Activated CD8-positive, alpha-beta memory T cell treated with anti-CD3 and anti-CD28 coated beads, Interleukin-2, amount 50 U/mL, for 4 hours (primary cell): ENCODE results near the gene INSL3.
"Not testable (repeated sequence)": the region's sequence is repeated elsewhere in the genome, so short reads cannot be mapped to it uniquely, and the experiment has no call there.

ENCODE experiments used
- DNase-seq: peaks from one replicate; pipeline ENCODE4 v3.0.0-alpha.2; 2020

Gene INSL3

DNA sequence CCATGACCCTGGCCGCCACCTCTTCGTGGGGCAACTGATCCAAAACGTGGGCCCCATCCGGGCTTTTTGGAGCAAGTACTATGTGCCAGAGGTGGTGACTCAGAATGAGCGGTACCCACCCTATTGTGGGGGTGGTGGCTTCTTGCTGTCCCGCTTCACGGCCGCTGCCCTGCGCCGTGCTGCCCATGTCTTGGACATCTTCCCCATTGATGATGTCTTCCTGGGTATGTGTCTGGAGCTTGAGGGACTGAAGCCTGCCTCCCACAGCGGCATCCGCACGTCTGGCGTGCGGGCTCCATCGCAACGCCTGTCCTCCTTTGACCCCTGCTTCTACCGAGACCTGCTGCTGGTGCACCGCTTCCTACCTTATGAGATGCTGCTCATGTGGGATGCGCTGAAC is 9.6 kb downstream of the INSL3 start:
- DNase-seq: no peak

DNA sequence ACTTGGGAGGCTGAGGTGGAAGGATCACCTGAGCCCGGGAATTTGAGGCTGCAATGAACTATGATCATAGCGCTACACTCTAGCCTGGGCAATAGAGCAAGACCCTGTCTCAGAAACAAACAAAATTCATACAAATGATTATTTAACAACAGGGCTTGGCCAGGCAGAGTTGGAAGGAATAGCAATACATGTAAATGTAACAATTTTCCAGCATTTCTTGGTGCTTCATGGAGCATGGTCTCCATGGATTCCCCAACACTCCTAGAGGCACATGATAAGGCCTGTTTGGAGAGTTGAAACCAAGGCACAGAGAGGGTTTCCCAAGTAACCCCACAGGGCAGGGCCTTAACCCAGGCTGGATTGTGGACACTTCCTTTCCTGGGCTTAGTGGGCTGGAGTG is 10.2 kb downstream of the INSL3 start:
- no peak for DNase-seq

DNA sequence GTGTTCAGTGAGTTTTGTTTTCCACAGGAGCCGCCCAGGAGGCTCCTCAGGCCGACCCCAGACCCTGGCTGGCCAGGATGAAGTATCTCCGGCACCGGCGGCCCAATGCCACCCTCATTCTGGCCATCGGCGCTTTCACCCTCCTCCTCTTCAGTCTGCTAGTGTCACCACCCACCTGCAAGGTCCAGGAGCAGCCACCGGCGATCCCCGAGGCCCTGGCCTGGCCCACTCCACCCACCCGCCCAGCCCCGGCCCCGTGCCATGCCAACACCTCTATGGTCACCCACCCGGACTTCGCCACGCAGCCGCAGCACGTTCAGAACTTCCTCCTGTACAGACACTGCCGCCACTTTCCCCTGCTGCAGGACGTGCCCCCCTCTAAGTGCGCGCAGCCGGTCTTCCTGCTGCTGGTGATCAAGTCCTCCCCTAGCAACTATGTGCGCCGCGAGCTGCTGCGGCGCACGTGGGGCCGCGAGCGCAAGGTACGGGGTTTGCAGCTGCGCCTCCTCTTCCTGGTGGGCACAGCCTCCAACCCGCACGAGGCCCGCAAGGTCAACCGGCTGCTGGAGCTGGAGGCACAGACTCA is 13.5 kb downstream of the INSL3 start:
- peak; percentile 27 for DNase-seq

DNA sequence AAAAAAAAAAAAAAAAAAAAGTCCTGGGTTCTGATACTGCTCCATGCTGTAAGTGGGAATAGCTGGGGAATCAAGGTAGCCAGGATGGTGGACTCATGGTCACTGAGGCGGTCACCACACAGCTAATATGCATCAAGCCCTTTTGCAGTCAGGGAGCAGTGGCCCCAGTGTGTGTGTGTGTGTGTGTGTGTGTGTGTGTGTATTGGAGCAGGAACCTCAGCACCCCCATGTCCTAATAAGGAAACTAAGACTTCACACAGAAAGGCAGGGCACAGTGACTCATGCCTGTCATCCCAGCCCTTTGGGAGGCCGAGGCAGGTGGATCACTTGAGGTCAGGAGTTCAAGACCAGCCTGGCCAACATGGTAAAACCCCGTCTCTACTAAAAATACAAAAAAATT is 14.4 kb downstream of the INSL3 start:
- no peak for DNase-seq

DNA sequence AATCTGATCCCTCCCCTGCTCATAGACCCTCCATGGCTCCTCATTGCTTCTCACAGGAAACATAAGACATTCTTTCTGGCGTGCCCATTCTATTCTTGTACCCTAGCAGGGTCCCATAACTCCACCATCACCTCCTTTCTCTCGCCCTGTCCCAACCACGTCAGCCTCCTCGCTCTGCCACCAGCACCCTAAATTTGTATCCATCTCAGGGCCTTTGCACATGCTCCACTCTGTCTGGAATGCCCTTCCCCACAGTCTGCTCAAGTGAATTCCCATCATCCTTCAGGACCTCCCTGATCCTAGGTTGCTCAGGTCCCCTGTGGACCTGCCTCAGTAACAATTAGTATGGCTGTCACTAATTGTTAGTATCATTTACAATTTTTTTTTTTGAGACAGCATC is 15.9 kb downstream of the INSL3 start:
- no peak for DNase-seq

DNA sequence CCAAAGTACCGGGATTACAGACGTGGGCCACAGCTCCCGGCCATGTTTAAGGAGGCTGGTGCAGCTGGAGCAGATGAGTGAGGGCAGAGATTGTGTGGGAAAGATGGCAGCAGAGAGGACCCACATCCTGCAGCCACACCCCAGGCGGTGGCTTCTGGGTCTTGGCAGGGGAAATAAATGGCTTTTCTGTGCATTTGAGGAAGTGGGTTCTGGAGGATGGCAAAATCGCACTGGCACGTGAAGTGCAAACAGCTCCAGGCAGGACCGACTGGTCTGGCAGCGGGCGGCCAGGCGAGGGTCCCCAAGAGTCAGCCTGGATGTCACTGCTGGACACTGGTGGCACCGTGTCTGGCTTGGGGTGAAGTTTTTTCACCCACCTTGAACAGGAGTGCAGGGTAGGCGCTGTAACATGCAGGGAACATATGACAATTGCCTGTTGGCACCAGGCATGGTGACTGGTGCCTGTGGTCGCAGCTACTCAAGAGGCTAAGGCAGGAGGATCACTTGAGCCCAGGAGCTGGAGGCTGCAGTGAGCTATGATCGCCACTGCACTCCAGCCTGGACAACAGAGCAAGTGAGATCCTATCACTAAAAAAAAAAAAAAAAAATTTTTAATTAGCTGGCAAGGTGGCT is 17.9 kb downstream of the INSL3 start:
- DNase-seq: no peak

DNA sequence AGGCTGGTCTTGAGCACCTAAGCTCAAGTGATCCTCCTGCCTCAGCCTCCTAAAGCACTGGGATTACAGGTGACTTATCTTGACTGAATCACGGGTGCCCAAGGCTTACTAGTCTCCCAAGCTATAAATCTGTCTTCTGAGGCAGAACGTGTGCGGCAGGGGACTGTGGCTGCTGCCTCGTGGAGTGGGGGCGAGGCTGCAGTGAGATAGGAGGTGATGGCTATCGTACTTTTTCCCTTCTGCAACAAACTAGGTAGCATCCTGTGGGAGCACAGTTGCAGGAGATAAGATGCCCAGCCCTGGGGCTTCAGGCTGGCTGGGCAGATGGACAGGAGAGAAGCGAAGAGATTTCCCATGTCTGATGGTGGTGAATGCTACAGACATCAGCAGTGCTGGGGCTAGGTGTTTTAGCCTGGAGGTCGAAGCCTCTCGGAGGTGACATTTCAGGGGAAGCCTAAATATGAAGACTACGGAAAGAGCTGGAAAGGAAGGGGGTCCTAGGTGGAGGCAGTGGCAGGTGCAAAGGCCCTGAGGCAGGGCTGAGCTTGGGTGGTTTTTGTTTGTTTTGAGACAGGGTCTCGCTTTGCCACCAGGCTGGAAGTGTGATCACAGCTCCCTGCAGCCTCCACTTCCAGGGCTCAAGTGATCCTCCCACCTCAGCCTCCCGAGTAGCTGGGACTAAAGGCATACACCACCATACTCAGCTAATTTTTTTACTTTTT is 19.0 kb downstream of the INSL3 start:
- no peak for DNase-seq

DNA sequence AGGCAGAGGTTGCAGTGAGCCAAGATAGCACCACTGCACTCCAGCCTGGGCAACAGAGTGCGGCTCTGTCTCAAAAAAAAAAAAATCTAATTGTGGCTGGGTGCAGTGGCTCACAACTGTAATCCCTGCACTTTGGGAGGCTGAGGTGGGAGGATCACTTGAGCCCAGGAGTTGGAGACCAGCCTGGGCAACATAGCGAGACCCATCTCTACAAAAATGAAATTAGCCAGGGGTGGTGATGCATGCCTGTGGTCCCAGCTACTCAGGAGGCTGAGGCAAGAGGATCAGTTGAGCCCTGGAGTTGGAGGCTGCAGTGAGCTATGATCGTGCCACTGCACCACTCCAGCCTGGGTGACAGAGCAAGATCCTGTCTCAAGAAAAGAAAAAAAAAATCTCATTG is 22.7 kb downstream of the INSL3 start:
- DNase-seq: not testable (repeated sequence)

DNA sequence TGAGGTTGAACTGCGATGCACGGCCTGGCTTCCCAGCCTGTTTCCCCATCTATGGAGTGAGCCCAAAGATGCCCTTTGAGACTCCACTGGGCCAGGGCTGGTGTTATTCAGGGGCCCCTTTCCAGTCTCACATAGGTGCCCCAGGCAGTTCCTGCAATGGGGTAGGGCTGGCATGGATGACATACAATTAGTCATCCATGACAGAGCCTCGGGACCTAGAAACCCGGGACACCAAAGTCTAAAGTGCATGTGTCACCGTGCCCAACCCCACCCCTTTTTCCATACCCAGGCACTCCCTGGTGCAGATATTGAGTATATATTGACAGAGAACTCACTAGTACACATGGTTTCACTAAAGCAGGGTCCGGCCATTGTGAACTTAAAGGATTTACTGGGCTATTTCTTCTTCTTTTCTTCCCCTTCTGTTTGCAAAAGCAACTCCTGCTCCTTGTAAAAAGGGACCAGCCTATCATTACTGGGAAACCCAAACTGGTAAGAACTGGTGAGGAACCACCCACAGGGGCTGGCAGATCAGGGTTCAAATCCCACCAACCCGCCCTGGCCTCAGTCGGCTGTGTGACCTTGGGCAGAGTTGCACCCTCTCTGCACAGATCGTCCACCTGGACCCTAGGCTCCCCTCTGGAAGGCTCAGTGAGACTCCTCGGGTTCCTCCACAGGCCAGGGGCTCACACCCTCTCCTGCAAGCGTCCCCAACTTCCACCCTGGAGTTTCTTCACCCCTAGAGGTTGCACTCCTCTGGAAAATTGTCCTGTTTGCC is 23.7 kb downstream of the INSL3 start:
- no peak for DNase-seq

DNA sequence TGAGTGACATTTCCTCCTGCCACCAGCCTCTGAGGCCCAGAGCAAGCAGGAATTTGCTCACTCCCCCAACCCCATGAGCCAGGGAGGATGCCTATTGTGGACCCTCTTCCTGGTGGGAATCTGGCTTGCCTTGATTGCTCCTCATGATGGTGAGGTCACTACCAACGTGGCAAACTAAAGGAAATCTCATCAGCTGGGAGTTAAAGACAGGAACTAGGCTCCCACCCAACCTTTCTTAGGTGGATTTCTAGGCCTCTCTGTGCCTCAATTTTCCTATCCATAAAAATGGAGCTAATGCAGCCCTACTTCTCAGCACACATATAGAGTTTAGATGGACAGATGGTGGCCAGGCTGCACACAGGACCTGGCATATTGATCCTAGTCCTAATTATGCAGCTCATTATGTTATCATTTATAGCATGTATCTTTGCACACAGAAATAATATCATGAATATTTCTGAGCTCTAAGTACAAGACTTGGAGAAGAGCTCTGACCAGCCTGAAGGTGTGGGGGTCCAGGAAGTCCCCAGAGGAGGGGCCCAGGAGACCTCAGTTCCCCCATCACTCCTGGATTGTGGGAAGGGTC is 24.4 kb downstream of the INSL3 start:
- DNase-seq: no peak

DNA sequence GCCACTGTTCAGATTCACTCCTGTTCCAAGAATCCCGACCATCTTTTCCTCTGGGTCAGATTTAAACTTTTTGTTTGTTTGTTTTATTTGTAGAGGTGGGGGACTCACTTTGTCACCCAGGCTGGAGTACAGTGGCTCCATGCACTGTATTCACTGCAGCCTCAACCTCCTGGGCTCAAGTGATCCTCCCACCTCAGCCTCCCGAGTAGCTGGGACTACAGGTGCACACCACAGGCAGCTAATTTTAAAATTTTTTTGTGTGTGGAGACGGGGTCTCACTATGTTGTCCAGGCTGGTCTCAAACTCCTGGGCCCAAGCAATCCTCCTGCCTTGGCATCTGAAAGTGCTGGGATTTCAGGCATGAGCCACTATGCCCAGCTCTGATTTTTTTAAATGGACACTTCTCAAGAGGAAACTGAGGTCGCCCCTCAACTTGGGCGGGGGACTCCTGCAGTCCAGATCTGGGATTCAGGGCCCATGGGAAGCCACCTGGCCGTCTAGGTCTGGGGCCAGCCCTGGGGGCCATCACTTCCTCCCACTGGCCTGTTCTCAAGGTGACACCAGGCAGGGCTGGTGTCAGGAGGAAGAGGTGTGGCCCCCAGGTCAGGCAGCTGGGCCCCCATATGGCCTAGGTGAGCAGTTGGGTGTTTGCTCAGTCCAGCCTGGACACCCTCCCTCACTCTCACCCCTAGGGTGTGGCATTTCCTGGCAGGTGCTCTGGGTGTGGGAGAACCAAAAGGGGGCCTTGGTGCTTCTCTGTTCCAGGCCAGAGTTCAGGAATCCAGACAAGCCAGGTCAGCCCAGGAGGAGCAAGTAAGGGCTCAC is 25.1 kb downstream of the INSL3 start:
- DNase-seq: no peak

DNA sequence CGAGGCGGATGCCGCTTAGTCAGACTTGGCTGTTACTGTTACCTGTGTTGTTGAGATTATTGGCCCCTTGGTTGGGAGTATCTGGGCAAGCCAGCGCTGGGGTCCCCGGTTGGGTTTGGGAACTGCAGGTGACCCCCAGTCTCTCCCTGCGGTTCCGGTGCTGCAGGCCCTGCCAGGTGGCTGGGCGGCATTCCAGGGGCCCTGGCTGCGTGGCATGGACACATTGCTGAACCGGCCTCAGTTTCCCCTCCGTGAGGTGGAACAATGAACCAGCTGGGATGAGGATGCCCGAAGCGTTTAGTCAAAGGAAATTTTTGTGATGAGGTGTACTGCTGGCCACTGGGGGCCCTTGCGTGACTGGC is 25.8 kb downstream of the INSL3 start:
- no peak for DNase-seq

DNA sequence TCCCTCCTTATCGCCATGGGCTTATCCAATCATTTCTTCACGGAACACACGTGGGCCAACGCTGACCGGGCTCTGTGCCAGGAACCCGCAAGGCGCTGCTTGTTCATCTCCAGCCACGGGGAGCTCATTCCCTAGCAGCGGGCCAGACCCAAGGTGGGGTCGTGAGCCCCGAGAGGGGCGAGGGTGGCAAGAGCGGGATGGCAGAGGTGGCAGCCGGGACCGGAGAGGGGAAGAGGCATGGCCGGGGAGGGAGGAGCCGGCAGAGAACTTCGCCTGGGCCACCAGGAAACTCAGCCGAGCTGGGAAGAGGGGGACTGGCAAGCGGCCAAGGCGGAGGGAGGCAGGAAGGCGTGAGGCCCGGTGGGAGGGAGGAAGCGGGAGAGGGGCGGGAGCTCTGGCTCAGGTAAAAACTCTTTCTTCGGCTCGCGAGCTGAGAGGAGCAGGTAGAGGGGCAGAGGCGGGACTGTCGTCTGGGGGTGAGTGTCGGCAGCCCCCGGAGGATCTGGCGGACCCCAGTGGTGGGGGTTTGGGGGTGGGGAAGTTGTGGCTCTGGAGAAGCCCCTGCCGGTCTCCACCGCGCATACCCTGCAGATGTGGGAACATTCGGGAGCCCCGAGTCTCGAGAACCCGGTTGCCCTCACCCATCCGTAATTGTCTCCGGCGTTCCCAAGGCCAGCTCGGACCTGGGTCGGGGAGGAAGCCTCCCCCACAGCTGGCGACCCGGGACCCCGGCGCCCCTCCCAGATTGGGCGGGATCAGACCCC is 26.4 kb downstream of the INSL3 start, which contains the start of gene B3GNT3:
Gene B3GNT3 (plus strand): TSS at position 408 of the 764 bp plus-strand sequence. CDS start 12,670 bp downstream, outside the sequence.
- DNase-seq: no peak

DNA sequence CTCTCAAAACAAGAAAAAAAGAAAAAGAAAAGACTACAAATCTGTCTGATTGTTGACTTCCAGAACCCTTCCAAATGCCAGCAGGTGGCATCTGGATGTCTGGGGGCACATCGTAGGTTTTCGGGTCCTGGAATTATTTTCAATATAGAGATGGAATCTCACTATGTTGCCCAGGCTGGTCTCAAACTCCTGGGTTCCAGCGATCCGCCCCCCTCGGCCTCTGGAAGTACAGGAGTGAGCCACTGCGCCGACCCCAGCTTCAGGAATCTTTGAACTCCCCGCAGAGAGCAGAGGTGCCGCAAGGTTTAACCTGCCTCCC is 26.9 kb downstream of the INSL3 start:
- DNase-seq: no peak

DNA sequence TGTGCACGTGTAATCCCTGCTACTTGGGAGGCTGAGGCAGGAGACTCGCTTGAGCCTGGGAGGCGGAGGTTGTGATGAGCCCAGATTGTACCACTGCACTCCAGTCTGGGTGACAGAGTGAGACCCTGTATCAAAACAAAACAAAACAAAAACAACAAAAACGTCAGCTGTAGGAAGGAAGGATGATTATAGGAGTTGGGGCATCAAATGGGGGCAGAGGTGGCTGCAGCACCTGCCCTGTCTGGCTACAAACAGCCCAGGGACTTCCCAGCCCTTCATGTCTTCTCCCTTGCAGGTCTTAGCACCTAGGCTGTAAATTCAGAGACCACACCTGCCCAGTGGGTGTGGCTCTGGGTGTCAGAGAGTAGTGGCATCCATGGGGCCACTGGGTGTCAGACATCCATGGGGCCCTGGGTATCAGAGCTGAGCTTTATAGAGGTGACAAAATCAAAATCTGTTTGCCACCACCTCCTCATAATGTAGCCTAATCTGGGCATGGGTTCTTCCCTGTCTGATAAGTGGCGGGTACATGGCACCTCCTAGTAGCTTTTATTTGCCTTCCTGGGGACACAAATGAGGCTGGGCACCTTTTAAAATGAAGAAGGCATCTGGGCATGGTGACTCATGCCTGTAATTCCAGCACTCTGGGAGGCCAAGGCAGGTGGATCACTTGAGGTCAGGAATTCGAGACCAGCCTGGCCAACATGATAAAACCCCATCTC is 31.1 kb downstream of the INSL3 start:
- DNase-seq: no peak

DNA sequence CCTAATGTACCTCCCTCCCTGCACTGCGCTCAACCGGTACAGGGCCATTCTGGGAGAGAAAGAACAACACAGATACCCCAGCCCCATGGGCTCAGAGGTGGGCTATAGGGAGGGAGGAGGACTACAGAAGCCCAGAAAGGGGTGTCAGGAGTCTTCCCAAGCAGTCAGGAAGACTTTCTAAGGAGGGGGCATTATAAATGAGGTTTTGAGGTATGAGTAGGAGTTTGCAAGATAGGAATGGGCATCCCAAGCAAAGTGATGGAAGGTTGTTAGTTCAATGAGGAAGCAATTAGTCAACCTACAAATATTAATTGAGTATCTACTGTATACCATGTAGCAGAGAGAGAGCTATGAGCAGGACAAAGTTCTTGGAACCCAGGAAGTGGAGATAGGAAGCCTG is 32.7 kb downstream of the INSL3 start:
- no peak for DNase-seq

DNA sequence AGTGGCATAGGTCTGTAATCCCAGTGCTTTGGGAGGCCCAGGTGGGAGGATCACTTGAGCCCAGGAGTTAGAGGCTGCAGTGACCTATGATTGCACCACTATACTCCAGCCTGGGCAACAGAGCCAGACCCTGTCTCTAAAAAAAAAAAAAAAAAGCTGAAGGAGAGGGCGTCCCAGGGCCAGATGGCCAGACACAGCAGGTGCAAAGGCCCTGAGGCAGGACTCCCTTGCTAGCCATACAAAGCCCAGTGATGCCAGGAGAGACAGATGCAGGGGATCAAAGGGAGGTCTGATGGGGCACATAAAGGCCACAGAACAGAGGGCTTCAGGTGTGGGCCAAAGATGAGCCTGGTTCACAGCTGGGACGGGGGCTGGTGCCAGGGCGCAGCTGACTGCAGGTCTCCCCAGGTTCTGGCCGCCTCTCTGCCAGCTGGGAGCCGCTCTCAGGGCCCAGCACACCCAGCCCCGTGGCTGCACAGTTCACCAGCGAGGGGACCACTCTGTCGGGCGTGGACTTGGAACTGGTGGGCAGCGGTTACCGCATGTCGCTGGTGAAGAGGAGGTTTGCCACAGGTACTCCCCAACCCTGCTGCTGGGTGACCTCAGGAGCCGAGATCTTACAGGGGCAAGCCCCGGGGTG is 33.9 kb downstream of the INSL3 start:
- no peak for DNase-seq

DNA sequence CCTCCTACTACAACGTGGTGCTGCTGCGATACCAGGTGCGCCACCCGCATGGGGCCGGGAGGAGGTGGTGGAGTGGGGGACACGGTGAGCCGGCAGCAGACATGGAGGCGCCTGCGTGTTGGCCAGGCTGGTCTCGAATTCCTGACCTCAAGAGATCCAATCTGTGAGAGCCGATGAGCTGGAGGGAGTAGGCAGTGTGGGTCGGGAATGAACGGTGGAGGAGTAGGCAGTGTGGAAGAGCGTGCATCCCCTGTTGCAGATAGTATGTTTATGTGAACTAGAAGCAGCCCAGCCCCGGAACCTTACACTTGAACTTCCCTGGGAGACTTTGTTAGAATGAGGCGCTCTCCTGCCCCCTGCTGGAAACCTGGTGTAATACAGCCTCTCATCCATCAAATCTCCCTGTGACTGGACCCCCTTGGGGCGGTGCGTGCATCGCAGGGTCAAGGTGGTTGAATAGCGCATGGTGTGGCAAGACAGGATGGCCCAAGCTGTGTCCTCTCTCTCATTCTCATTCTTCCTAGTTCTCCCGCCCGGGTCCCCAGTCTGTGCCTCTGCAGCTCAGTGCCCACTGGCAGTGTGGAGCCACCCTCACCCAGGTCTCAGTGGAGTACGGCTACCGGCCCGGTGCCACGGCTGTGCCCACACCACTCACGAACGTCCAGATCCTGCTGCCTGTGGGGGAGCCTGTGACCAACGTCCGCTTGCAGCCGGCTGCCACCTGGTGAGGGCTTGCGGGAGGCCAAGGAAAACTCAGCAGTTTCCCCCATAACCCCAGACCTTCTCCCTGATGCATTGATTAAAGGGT is 36.9 kb downstream of the INSL3 start:
- DNase-seq: peak; percentile 72

DNA sequence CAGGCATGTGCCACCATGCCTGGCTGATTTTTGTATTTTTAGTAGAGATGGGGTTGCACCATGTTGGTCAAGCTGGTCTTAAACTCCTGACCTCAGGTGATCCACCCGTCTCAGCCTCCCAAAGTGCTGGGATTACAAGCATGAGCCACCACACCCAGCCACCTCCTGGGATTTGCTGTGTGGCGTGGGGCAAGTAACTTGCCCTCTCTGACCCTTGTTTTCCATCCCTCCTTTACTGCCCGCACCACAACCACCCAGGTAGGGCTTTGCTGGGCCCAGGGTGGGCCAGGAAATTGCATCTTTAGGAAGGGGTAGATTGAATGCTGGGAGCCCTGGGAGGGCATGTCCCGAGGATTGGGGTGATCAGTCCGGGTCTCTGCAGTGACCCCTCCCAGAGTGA is 37.6 kb downstream of the INSL3 start:
- not testable (repeated sequence) for DNase-seq

DNA sequence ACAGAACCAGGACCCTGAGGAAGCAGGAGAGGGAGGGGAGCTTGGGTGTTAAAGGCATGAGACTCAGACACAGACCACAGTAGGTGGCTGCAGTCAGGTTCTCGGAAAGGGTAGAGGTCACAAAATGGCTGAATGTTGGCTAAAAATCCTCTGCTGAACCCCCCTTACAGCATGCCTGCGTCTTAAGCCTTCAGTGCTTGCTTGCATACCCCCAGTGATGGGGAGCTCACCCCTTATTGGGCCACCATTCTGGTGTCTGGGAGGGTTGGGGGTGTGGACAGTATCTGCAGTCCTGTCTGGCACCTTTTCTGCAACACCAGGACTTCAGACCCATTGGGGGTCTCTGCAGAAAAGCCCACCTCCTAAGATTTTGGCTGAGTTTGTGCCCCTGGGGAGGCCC is 40.5 kb downstream of the INSL3 start:
- no peak for DNase-seq
